22Rv1 (cell line): ENCODE results near the gene MAP2K3.

Source experiments
- CTCF ChIP-seq: fragments of 450-650 bp; IDR thresholded peaks from 2 replicates; pipeline ENCODE4 v1.5.1; 2017; ENCODE audit warnings: mild to moderate bottlenecking
- ZFX ChIP-seq: fragments of 450-650 bp; IDR thresholded peaks from 2 replicates; pipeline ENCODE4 v1.6.1; 2017; ENCODE audit warnings: antibody characterized with exemption, borderline replicate concordance

GRCh38 chr17:21282231-21282630 lies 2.3 kb upstream of the MAP2K3 start:
- no peak for TF ChIP-seq CTCF
- no peak for TF ChIP-seq ZFX
